H1 (cell line): Measurements from ENCODE around the gene TRMT61A. TPM values are rescaled to one million over a fixed set of nuclear protein-coding genes. Genes with fewer than 3 reads are reported as not detected.

ENCODE experiments used
- BACH1 ChIP-seq: IDR thresholded peaks from 2 replicates; pipeline ENCODE4 v1.6.1; 2012; ENCODE audit warnings: low read length, improper control_type of control experiment
- CHD7 ChIP-seq: fragments of 300-600 bp; sonication (generic); IDR thresholded peaks from 2 replicates; pipeline ENCODE4 v1.7.1; 2012; ENCODE audit warnings: low read length, moderate library complexity, mild to moderate bottlenecking, inconsistent platforms; ENCODE audit not compliant: insufficient replicate concordance
- CTBP2 ChIP-seq: IDR thresholded peaks from 2 replicates; pipeline ENCODE4 v1.7.0; 2011; ENCODE audit warnings: borderline replicate concordance, mild to moderate bottlenecking, moderate library complexity, mixed read lengths, low read length; ENCODE audit not compliant: insufficient read depth, insufficient read length
- EGR1 ChIP-seq: IDR thresholded peaks from 2 replicates; pipeline ENCODE4 v1.6.1; 2011; ENCODE audit warnings: low read depth, low read length, borderline replicate concordance
- RAD21 ChIP-seq, 2 experiments: IDR thresholded peaks in 1 of 2; conservative IDR thresholded peaks in 1 of 2; 2 replicates each; pipeline ENCODE4 v1.6.1; 2011; ENCODE audit warnings: low read depth in 2 of 2, low read length in 2 of 2, improper control_type of control experiment in 1 of 2, inconsistent platforms in 1 of 2, mild to moderate bottlenecking in 1 of 2, moderate library complexity in 1 of 2
- RFX5 ChIP-seq: IDR thresholded peaks from 2 replicates; pipeline ENCODE4 v1.6.1; 2011; ENCODE audit warnings: low read depth, low read length, improper control_type of control experiment, borderline replicate concordance
- SIX5 ChIP-seq: IDR thresholded peaks from 2 replicates; pipeline ENCODE4 v1.6.1; 2011; ENCODE audit warnings: mild to moderate bottlenecking, low read depth, low read length
- TCF12 ChIP-seq: IDR thresholded peaks from 2 replicates; pipeline ENCODE4 v1.6.1; 2011; ENCODE audit warnings: low read depth, mild to moderate bottlenecking, low read length
- polyA plus RNA-seq, 7 experiments: library from polyadenylated mRNA; depleted of rRNA in 3 of 7; stranded (reverse) in 5 of 7; unstranded in 2 of 7; fragments of >200 nt in 5 of 7; fragments of 200-250 nt in 2 of 7; gene quantifications; 1 replicate in 5 of 7; 2 replicates in 1 of 7; 4 replicates in 1 of 7; pipeline versions ENCODE4 v1.2.1 to v1.2.3, GENCODE V29; 2011 to 2013; ENCODE audit warnings: missing spikeins in 2 of 7, mixed read lengths in 2 of 7
- total RNA-seq: library from RNA; stranded (reverse); fragmentation: NEBNext Ultra II Directional; extraction: Animal tissue kit (Norgen Biotek cat#: 25700); gene quantifications from 2 replicates; pipeline ENCODE4 v1.2.1, GENCODE V29; 2021
- TF ChIP-seq, protein P1 (sequence below): IDR thresholded peaks from 2 replicates; pipeline ENCODE4 v1.6.1; 2012; ENCODE audit warnings: inconsistent platforms

TRMT61A gene
- total and polyA plus RNA-seq, 2 of the 8 experiments (the other 6 are each of a cell fraction or from before 2014, with no cell fraction given) = 15.8 to 19.0 TPM

DNA sequence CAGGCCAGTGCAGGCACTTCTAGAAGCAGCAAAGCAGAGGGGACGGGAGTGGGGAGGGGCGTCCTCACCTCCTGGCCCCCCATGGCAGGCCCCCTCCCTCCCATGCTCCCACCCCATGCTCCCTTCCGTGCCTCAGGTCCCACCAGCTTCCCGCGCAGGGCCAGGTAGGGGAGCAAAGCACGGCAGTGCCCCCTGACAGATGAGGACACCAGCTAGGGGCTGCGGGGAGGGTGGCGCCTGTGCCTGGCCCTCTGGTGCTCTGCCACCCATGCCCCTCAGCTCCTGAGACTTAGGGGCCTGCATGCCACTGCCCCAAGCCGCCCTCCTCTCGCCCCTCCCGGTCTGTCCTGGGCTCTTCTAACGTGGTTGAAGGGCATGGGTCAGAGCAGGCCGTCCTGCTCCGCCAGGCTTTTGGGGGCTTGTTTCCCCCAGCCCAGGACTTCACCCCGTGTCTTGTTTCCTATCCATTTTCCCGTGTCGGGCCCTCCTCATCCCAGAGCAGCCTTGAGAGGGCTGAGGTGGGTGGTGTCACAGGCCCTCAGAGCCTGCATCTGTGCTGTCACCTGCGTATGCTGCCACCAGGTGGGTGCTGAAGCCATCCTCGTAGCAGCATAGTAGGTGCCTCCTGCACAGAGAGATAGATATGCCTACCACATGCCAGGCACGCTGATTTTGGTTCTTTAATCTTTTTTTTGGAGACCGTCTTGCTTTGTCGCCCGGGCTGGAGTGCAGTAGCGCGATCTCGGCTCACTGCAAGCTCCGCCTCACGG is 10.2 kb downstream of the TRMT61A start (continued):
- no peak for TF ChIP-seq BACH1
- TF ChIP-seq CTBP2 = no peak
- TF ChIP-seq CHD7 = no peak
- TF ChIP-seq RAD21 (IDR thresholded peaks at IDR 0.05 in 1 of 2, conservative IDR thresholded peaks at IDR 0.05 in 1 of 2; ENCODE audit: low read depth in 2 of 2, low read length in 2 of 2) = no peak
- TF ChIP-seq EGR1 = no peak
- no peak for TF ChIP-seq TCF12
- TF ChIP-seq, protein P1, sequence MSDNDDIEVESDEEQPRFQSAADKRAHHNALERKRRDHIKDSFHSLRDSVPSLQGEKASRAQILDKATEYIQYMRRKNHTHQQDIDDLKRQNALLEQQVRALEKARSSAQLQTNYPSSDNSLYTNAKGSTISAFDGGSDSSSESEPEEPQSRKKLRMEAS = no peak
- TF ChIP-seq RFX5 = no peak
- no peak for TF ChIP-seq SIX5
